ENCODE data around the gene PGAM1.

DNA sequence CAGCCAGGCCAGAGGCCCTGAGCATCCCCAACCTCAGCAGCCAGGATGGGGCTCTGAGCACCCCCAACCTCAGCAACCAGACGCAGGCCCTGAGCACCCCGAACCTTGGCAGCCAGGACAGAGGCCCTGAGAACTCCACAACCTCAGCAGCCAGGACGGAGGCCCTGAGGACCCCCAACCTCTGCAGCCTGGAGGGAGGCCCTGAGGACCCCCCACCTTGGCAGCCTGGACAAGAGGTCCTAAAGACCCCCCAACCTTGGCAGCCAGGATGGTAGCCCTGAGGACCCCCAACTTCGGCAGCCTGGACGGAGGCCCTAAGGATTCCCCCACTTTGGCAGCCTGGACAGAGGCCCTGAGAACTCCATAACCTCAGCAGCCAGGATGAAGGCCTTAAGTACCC is 41.8 kb upstream of the PGAM1 start:
- TF ChIP-seq, protein P1, sequence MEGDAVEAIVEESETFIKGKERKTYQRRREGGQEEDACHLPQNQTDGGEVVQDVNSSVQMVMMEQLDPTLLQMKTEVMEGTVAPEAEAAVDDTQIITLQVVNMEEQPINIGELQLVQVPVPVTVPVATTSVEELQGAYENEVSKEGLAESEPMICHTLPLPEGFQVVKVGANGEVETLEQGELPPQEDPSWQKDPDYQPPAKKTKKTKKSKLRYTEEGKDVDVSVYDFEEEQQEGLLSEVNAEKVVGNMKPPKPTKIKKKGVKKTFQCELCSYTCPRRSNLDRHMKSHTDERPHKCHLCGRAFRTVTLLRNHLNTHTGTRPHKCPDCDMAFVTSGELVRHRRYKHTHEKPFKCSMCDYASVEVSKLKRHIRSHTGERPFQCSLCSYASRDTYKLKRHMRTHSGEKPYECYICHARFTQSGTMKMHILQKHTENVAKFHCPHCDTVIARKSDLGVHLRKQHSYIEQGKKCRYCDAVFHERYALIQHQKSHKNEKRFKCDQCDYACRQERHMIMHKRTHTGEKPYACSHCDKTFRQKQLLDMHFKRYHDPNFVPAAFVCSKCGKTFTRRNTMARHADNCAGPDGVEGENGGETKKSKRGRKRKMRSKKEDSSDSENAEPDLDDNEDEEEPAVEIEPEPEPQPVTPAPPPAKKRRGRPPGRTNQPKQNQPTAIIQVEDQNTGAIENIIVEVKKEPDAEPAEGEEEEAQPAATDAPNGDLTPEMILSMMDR (IDR thresholded peaks at IDR 0.05; ENCODE audit: low read depth, low read length): no peak
- no peak for TF ChIP-seq POLR2A (IDR thresholded peaks at IDR 0.05; ENCODE audit: extremely low read depth, insufficient read length)
- TF ChIP-seq, protein P2, sequence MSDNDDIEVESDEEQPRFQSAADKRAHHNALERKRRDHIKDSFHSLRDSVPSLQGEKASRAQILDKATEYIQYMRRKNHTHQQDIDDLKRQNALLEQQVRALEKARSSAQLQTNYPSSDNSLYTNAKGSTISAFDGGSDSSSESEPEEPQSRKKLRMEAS (IDR thresholded peaks at IDR 0.05; ENCODE audit: low read depth, low read length): no peak
